ENCODE measurements around the gene KIN.
"Not testable (repeated sequence)": the region's sequence is repeated elsewhere in the genome, so short reads cannot be mapped to it uniquely, and the experiment has no call there.

The KIN gene

GRCh38 chr10:7813481-7813880, 25.7 kb upstream of the KIN start:
- no peak overlapping the region for H3K4me3 ChIP-seq (ENCODE audit: control insufficient read depth, low read depth, low read length)
- TF ChIP-seq CTCF (conservative IDR thresholded peaks at IDR 0.05; ENCODE audit: control insufficient read depth, insufficient read depth, low read depth, low read length) = no peak
- no peak for DNase-seq (ENCODE audit: low read depth)

DNA sequence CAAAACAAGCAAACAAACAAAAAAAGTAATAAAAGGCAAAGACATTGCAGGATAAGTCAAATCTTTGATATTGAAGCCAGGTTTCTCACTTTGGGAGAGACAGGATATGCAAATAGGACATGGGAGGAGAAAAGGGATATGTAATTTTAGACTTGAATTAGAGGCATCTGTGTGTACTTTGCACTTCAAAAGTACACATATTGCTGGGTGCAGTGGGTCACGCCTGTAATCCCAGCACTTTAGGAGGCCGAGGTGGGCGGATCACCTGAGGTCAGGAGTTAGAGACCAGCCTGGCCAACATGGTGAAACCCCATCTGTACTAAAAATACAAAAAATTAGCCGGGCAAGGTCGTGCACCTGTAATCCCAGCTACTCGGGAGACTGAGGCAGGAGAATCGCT, 23.9 kb upstream of the KIN start:
- DNase-seq (ENCODE audit: low read depth); H3K4me3 ChIP-seq (ENCODE audit: control insufficient read depth, low read depth, low read length): not testable (repeated sequence)

GRCh38 chr10:7811000-7811399, 23.2 kb upstream of the KIN start:
- TF ChIP-seq CTCF (conservative IDR thresholded peaks at IDR 0.05; ENCODE audit: control insufficient read depth, insufficient read depth, low read depth, low read length) = no peak
- DNase-seq (ENCODE audit: low read depth) = no peak
- H3K4me3 ChIP-seq (ENCODE audit: control insufficient read depth, low read depth, low read length) = no peak overlapping the region

DNA sequence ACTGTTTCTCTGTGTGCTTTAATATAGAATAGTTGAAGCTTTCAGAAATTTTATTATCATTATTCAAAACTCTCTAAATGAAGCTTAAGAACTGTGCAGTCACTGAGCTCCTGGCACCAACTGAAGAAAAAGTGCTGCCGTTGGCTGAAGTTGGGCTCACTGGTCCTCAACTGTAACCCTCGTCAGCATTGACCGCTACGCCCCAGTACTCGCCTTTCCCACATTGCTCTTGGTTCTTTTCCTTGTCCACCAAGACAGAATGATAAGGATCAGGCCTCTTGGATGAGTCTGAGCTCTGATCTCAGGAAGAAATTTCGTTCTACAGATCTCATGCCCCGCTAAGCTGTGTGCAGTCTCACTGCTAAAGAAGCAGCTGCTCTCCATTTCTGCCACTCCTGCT, 22.6 kb upstream of the KIN start:
- no peak for TF ChIP-seq CTCF (conservative IDR thresholded peaks at IDR 0.05; ENCODE audit: control insufficient read depth, insufficient read depth, low read depth, low read length)
- H3K4me3 ChIP-seq (ENCODE audit: control insufficient read depth, low read depth, low read length) = no peak overlapping the region
- DNase-seq (ENCODE audit: low read depth) = no peak

DNA sequence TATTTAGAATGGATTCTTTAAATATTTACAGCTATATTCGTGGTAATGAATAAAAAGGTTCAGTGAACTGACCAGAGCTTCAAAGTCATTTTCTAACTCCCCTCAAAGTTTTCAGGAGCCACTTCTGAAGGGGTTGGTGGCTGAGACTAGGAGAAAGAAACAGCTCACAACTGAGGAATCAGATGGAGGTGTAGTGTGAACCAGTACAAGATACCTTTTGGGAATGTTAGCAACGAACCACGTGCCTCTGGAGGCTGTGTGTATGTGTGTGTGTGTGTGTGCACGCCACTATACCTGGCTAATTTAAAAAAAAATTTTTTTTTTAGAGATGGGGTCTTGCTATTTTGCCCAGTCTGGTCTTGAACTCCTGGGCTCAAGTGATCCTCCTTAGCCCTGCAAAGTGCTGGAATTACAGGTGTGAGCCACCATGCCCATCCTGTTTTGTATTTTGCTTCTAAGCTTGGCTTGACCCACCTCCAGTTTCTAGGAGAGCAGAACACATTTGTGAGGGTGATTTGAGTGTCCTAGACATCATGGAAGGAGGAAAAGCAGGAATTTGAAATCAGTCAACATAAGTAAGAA, 21.0 kb upstream of the KIN start:
- no peak overlapping the region for H3K4me3 ChIP-seq (ENCODE audit: control insufficient read depth, low read depth, low read length)
- no peak for DNase-seq (ENCODE audit: low read depth)
- no peak for TF ChIP-seq CTCF (conservative IDR thresholded peaks at IDR 0.05; ENCODE audit: control insufficient read depth, insufficient read depth, low read depth, low read length)

- H3K4me3 ChIP-seq (ENCODE audit: control insufficient read depth, low read depth, low read length) = no peak overlapping the region
- no peak for TF ChIP-seq CTCF (conservative IDR thresholded peaks at IDR 0.05; ENCODE audit: control insufficient read depth, insufficient read depth, low read depth, low read length)
- DNase-seq (ENCODE audit: low read depth) = no peak
Observed at GRCh38 chr10:7804741-7805140, 16.9 kb upstream of the KIN start.

DNA sequence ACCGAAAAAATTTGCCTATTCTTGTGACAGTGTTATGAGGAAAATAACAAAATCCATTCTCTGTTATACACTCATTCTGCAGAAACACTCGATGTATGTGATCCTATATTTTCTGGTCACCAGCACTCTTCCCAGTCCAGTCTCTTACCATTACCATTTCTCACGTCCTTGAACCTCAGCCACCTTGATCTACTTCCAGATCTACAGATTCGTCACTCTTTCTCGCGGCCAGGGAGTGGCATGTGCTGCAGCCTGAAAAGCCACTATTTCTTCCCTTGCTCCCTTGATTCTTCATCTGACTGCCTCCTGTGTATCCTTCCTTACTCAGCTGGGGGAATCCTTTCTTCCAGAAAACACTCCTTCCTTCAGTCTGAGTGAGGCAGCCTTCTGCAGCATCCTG, 16.4 kb upstream of the KIN start:
- no peak for TF ChIP-seq CTCF (conservative IDR thresholded peaks at IDR 0.05; ENCODE audit: control insufficient read depth, insufficient read depth, low read depth, low read length)
- H3K4me3 ChIP-seq (ENCODE audit: control insufficient read depth, low read depth, low read length) = no peak overlapping the region
- DNase-seq (ENCODE audit: low read depth) = no peak
